HFF-Myc (cell line): ENCODE data around the gene CHST11.

ENCODE experiments used
- DNase-seq: peaks from one replicate; pipeline ENCODE4 v3.0.0-alpha.2; 2011; ENCODE audit warnings: low read depth; ENCODE audit errors: extremely low read depth
- H3K4me3 ChIP-seq: replicated peaks from 2 replicates; pipeline ENCODE4 v1.5.1; 2011; ENCODE audit warnings: low read depth, mild to moderate bottlenecking, control low read depth, low read length
- TF ChIP-seq, protein P1 (sequence below): IDR thresholded peaks from 2 replicates; pipeline ENCODE4 v1.5.1; 2012; ENCODE audit warnings: mild to moderate bottlenecking, low read depth, low read length, control low read depth; ENCODE audit errors: missing control alignments

Gene CHST11

GRCh38 chr12:104510873-104511440, 54.2 kb downstream of the CHST11 start:
- no peak for DNase-seq
- H3K4me3 ChIP-seq, result no peak overlapping the region
- TF ChIP-seq, protein P1, sequence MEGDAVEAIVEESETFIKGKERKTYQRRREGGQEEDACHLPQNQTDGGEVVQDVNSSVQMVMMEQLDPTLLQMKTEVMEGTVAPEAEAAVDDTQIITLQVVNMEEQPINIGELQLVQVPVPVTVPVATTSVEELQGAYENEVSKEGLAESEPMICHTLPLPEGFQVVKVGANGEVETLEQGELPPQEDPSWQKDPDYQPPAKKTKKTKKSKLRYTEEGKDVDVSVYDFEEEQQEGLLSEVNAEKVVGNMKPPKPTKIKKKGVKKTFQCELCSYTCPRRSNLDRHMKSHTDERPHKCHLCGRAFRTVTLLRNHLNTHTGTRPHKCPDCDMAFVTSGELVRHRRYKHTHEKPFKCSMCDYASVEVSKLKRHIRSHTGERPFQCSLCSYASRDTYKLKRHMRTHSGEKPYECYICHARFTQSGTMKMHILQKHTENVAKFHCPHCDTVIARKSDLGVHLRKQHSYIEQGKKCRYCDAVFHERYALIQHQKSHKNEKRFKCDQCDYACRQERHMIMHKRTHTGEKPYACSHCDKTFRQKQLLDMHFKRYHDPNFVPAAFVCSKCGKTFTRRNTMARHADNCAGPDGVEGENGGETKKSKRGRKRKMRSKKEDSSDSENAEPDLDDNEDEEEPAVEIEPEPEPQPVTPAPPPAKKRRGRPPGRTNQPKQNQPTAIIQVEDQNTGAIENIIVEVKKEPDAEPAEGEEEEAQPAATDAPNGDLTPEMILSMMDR, result no peak

- H3K4me3 ChIP-seq, result no peak overlapping the region
- TF ChIP-seq, protein P1, result no peak
- no peak for DNase-seq
These were observed 56.9 kb downstream of the CHST11 start for GRCh38 chr12:104513681-104514080.

- TF ChIP-seq, protein P1, result no peak
- H3K4me3 ChIP-seq, result no peak overlapping the region
- DNase-seq, result no peak
These were observed 57.5 kb downstream of the CHST11 start for GRCh38 chr12:104514092-104514810.

DNA sequence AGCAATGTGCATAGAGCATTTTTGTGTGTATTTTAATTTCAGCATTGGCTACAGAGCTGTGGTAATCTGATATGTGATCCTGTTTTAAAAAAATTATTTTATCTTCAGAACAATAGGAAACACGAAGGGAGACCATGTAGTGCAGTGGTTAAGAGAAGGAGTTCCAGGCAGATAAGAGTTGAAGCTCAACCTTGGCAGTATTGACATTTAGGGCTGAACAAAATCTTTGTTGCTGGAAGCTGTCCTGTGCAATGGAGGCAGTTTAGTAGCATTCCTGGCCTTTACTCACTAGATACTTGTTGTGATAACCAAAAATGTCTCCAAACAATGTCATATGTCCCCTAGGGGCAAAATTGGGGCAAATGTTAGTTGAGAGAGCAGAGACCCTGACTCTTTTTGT, 59.2 kb downstream of the CHST11 start:
- TF ChIP-seq, protein P1, result no peak
- no peak for DNase-seq

GRCh38 chr12:104516821-104517220, 60.1 kb downstream of the CHST11 start:
- TF ChIP-seq, protein P1, result no peak
- no peak overlapping the region for H3K4me3 ChIP-seq
- DNase-seq, result no peak

More for the DNA sequence above, 59.2 kb downstream of the CHST11 start:
- no peak overlapping the region for H3K4me3 ChIP-seq

DNA sequence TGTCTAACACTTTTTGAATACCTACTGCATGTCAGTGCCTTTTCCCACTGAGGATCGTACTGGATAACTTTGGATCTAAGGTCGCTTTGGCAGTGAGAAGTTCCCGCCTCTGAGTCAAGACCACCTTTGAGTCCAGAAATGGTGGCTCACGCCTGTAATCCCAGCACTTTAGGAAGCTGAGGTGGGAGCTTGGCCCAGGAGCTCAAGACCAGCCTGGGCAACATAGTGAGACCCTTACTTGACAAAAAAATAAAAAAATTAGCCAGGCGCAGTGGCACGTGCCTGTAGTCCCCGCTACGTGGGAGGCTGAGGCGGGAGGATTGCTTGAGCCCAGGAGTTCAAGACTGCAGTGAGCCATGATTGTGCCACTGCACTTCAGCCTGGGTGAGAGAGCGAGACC, 61.1 kb downstream of the CHST11 start:
- DNase-seq, result no peak
- TF ChIP-seq, protein P1, result no peak
- H3K4me3 ChIP-seq, result no peak overlapping the region
